ENCODE data around the gene METTL5.
"Not testable (repeated sequence)": the region's sequence is repeated elsewhere in the genome, so short reads cannot be mapped to it uniquely, and the experiment has no call there.

DNA sequence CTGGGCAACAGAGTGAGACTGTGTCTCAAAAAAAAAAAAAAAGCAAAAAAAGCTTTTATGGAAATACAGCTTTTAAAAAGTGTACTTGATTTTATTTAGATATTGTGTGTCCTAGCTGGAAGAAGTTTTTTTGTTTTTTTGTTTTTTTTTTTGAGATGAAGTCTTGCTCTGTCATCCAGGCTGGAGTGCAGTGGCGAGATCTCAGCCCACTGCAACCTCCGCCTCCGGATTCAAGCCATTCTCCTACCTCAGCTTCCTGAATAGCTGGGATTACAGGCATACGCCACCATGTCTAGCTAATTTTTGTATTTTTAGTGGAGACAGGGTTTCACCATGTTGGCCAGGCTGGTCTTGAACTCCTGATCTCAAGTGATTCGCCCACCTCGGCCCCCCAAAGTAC lies 41.5 kb upstream of the METTL5 start:
- TF ChIP-seq, protein P1, sequence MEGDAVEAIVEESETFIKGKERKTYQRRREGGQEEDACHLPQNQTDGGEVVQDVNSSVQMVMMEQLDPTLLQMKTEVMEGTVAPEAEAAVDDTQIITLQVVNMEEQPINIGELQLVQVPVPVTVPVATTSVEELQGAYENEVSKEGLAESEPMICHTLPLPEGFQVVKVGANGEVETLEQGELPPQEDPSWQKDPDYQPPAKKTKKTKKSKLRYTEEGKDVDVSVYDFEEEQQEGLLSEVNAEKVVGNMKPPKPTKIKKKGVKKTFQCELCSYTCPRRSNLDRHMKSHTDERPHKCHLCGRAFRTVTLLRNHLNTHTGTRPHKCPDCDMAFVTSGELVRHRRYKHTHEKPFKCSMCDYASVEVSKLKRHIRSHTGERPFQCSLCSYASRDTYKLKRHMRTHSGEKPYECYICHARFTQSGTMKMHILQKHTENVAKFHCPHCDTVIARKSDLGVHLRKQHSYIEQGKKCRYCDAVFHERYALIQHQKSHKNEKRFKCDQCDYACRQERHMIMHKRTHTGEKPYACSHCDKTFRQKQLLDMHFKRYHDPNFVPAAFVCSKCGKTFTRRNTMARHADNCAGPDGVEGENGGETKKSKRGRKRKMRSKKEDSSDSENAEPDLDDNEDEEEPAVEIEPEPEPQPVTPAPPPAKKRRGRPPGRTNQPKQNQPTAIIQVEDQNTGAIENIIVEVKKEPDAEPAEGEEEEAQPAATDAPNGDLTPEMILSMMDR (IDR thresholded peaks at IDR 0.05 in 8 of 11, conservative IDR thresholded peaks at IDR 0.05 in 3 of 11): not testable (repeated sequence)
- not testable (repeated sequence) for TF ChIP-seq POLR2A (IDR thresholded peaks at IDR 0.05)

Data from spleen (tissue), 7 donors.